ENCODE measurements around the gene CDC27.
"Not testable (repeated sequence)": the region's sequence is repeated elsewhere in the genome, so short reads cannot be mapped to it uniquely, and the experiment has no call there.

Gene CDC27

DNA sequence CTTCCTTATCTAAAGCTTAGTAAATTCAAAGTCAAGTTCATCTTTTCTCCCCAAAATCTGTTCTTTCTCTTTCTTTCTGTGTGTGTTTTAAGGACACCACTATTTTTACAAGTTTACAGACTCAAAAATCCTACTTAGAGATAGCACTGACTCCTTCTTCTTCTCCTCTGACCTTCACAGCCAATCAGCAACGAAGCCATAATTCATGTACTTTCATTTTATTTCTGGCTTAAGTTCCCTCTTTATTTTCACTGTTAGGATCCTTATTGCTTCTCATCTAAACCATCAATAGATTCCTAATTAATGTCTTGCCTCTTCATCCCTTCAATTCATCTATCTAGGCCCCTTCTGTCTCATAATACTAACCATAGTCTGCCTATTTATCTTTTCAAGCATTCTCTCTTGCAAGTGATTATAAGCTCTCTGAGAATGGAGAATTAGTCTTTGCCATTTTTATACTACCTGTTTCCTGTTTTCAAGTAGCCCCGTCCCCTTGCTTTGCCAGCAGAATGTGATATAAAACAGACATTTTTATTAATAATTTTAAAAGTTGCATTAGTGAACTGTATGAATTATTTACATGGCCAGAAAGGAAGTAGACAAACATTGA is 27.0 kb downstream of the CDC27 start:
- Histone ChIP-seq H3K9me3 (ENCODE audit: severe bottlenecking) (no peaks in the 10 kb centered on the region), H3K27ac (ENCODE audit: poor library complexity, severe bottlenecking) (no peak overlapping the region), H3K4me3 (ENCODE audit: severe bottlenecking) (no peak overlapping the region), H3K36me3 (ENCODE audit: low read depth) (peaks cover 85% of the 10 kb centered on the region), H3K4me1 (ENCODE audit: insufficient read depth, poor library complexity, severe bottlenecking) (peaks cover 3% of the 10 kb centered on the region), H3K27me3 (ENCODE audit: insufficient read depth, poor library complexity, severe bottlenecking) (no peaks in the 10 kb centered on the region)
- TF ChIP-seq, protein P1, sequence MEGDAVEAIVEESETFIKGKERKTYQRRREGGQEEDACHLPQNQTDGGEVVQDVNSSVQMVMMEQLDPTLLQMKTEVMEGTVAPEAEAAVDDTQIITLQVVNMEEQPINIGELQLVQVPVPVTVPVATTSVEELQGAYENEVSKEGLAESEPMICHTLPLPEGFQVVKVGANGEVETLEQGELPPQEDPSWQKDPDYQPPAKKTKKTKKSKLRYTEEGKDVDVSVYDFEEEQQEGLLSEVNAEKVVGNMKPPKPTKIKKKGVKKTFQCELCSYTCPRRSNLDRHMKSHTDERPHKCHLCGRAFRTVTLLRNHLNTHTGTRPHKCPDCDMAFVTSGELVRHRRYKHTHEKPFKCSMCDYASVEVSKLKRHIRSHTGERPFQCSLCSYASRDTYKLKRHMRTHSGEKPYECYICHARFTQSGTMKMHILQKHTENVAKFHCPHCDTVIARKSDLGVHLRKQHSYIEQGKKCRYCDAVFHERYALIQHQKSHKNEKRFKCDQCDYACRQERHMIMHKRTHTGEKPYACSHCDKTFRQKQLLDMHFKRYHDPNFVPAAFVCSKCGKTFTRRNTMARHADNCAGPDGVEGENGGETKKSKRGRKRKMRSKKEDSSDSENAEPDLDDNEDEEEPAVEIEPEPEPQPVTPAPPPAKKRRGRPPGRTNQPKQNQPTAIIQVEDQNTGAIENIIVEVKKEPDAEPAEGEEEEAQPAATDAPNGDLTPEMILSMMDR (IDR thresholded peaks at IDR 0.05; ENCODE audit: poor library complexity, severe bottlenecking): no peak
- ATAC-seq (ENCODE audit: low read depth): no peak
- DNase-seq (ENCODE audit: low spot score): no peak

DNA sequence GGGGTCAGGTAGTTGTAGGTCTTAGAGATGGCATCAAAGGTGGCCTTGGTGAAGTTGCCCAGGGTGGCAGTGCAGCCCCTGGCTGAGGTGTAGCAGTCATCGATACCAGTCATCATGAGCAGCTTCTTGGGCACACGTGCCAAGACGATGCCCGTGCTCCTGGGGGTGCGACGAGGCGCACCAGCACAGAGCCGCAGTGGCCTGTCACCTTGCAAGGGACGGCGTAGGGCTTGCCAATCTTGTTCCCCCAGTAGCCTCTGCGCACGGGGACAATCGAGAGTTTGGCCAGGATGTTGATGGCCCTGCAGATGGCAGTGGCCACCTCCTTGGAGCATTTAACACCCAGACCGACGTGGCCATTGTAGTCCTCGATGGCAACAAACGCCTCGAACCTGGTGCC is 29.8 kb downstream of the CDC27 start:
- ATAC-seq (ENCODE audit: low read depth): no peak
- peaks cover 85% of the 10 kb centered on the region for H3K36me3 ChIP-seq (ENCODE audit: low read depth)
- H3K9me3 ChIP-seq (ENCODE audit: severe bottlenecking): no peaks in the 10 kb centered on the region
- H3K27me3 ChIP-seq (ENCODE audit: insufficient read depth, poor library complexity, severe bottlenecking): no peaks in the 10 kb centered on the region
- peaks cover 3% of the 10 kb centered on the region for H3K4me1 ChIP-seq (ENCODE audit: insufficient read depth, poor library complexity, severe bottlenecking)
- TF ChIP-seq, protein P1 (IDR thresholded peaks at IDR 0.05; ENCODE audit: poor library complexity, severe bottlenecking): no peak
- no peak for DNase-seq (ENCODE audit: low spot score)
- H3K4me3 ChIP-seq (ENCODE audit: severe bottlenecking): no peak overlapping the region
- H3K27ac ChIP-seq (ENCODE audit: poor library complexity, severe bottlenecking): no peak overlapping the region

DNA sequence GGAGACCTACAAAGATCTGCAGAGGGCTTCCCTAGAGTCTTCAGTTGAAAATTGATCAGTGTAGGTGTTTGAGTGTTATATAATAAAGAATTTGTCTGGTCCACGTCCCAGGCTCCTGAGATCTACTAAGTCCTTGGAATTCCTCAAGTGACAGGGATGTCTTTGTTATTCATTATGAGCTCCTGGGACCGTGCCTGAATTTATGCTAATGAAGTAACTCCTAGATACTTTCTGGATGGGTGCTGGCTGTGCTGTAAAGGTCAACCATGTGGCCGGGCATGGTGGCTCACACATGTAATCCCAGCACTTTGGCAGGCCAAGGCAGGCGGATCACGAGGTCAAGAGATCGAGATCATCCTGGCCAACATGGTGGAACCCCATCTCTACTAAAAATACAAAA is 43.7 kb downstream of the CDC27 start:
- peaks cover 89% of the 10 kb centered on the region for H3K36me3 ChIP-seq (ENCODE audit: low read depth)
- no peak overlapping the region for H3K27ac ChIP-seq (ENCODE audit: poor library complexity, severe bottlenecking)
- no peaks in the 10 kb centered on the region for H3K4me1 ChIP-seq (ENCODE audit: insufficient read depth, poor library complexity, severe bottlenecking)
- ATAC-seq (ENCODE audit: low read depth) (no peak), DNase-seq (ENCODE audit: low spot score) (no peak)
- H3K27me3 ChIP-seq (ENCODE audit: insufficient read depth, poor library complexity, severe bottlenecking): no peaks in the 10 kb centered on the region
- TF ChIP-seq, protein P1 (IDR thresholded peaks at IDR 0.05; ENCODE audit: poor library complexity, severe bottlenecking): no peak
- H3K9me3 ChIP-seq (ENCODE audit: severe bottlenecking): no peaks in the 10 kb centered on the region
- H3K4me3 ChIP-seq (ENCODE audit: severe bottlenecking): no peak overlapping the region

DNA sequence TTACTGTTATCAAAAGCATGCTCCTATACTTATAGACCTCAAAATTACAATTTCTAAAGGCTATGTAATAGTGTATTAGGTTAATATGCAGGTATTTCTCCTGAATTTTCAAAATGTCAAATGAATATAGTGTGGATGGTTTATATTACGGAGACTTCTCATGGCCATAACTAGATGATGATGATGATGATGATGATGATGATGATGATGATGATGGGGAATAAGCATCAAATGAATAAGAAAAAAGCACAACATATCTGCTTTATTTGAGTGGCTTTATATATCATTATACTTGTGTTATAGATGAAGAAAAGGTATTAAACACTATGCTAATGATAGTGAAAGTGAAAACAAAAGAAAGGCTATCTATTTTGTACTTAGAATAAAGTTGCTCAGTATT is 53.9 kb downstream of the CDC27 start:
- ATAC-seq (ENCODE audit: low read depth) (no peak), DNase-seq (ENCODE audit: low spot score) (no peak)
- Histone ChIP-seq H3K27ac (ENCODE audit: poor library complexity, severe bottlenecking) (no peak overlapping the region), H3K4me3 (ENCODE audit: severe bottlenecking) (no peak overlapping the region), H3K9me3 (ENCODE audit: severe bottlenecking) (peaks cover 2% of the 10 kb centered on the region), H3K4me1 (ENCODE audit: insufficient read depth, poor library complexity, severe bottlenecking) (no peaks in the 10 kb centered on the region), H3K36me3 (ENCODE audit: low read depth) (peaks cover 77% of the 10 kb centered on the region), H3K27me3 (ENCODE audit: insufficient read depth, poor library complexity, severe bottlenecking) (no peaks in the 10 kb centered on the region)
- TF ChIP-seq, protein P1 (IDR thresholded peaks at IDR 0.05; ENCODE audit: poor library complexity, severe bottlenecking): no peak

GRCh38 chr17:47134354-47134753 is 54.7 kb downstream of the CDC27 start:
- not testable (repeated sequence) for H3K27ac ChIP-seq (ENCODE audit: poor library complexity, severe bottlenecking); ATAC-seq (ENCODE audit: low read depth); DNase-seq (ENCODE audit: low spot score); H3K4me3 ChIP-seq (ENCODE audit: severe bottlenecking); H3K27me3 ChIP-seq (ENCODE audit: insufficient read depth, poor library complexity, severe bottlenecking); H3K4me1 ChIP-seq (ENCODE audit: insufficient read depth, poor library complexity, severe bottlenecking); H3K9me3 ChIP-seq (ENCODE audit: severe bottlenecking)
- H3K36me3 ChIP-seq (ENCODE audit: low read depth): peaks cover 77% of the 10 kb centered on the region

Measured in RWPE2 (cell line).